ENCODE data around the gene EIF2AK2.
"Not testable (repeated sequence)": the region's sequence is repeated elsewhere in the genome, so short reads cannot be mapped to it uniquely, and the experiment has no call there.

EIF2AK2 gene

DNA sequence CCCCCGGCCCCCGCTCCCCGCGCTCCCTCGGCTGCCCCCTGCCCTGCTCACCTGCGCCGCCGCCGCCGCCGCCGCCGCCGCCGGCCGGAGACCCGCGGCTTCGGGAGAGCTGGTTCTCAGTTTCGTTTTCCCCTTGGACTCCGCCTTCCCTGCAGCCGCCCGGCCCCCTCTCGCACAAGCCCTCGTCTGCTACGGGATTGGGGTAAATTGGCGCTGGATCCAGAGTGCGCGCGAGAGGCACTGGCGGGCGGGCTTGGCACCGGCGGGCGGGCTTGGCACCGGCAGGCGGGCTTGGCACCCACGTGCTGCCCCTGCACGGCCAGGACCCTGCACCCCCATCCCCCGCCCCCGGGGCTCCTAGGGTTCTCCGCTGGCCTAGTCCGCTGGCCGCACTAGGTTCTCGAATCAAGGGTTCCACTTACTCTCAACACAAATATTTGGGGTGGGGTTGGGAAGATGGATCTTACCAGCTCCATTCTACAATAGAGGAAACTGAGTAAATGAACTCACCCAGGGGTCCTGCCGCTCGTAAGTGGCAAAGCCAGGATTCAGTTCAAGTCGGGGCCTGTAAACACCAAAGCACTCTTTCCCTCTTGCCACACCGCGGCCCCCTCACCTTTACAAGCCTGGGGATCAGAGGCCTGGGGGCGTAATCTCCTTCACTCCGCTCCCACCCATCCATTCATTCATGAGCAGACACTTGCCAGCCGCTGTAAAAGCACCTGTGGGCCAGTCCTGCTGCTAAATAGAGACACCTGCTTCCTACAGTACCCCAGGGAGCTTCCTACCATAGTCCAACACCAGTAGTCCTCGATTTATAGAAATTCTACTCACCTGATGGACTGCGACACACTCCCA is at the start of gene EIF2AK2:
Gene EIF2AK2, minus strand, starts transcription at position 124 of the 858 bp plus-strand sequence. CDS start 9,174 bp downstream, outside the sequence.
- H4K20me1 ChIP-seq (ENCODE audit: insufficient read depth, low read length): peaks cover 19% of the 10 kb centered on the region; the same call in 1 of the 2 replicates
- no peaks in the 10 kb centered on the region for H3K27me3 ChIP-seq (ENCODE audit: insufficient read depth, low read length, poor library complexity)
- ATAC-seq (ENCODE audit: insufficient read depth, low read depth): peak; percentile 97
- H3K79me2 ChIP-seq (ENCODE audit: insufficient read depth, low read length): peaks cover 52% of the 10 kb centered on the region
- H3K4me1 ChIP-seq (ENCODE audit: insufficient read depth, low read length): peaks cover 48% of the 10 kb centered on the region
- TF ChIP-seq, protein P1, sequence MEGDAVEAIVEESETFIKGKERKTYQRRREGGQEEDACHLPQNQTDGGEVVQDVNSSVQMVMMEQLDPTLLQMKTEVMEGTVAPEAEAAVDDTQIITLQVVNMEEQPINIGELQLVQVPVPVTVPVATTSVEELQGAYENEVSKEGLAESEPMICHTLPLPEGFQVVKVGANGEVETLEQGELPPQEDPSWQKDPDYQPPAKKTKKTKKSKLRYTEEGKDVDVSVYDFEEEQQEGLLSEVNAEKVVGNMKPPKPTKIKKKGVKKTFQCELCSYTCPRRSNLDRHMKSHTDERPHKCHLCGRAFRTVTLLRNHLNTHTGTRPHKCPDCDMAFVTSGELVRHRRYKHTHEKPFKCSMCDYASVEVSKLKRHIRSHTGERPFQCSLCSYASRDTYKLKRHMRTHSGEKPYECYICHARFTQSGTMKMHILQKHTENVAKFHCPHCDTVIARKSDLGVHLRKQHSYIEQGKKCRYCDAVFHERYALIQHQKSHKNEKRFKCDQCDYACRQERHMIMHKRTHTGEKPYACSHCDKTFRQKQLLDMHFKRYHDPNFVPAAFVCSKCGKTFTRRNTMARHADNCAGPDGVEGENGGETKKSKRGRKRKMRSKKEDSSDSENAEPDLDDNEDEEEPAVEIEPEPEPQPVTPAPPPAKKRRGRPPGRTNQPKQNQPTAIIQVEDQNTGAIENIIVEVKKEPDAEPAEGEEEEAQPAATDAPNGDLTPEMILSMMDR (IDR thresholded peaks at IDR 0.05; ENCODE audit: borderline replicate concordance, extremely low read depth, low read length, poor library complexity, severe bottlenecking): no peak
- TF ChIP-seq EZH2 (IDR thresholded peaks at IDR 0.05; ENCODE audit: borderline replicate concordance, low read depth, low read length, severe bottlenecking): no peak
- peak within 1 kb of the TSS; percentile 86 for H3K27ac ChIP-seq (ENCODE audit: low read length)
- peak within 1 kb of the TSS; percentile 98 for H2AFZ ChIP-seq (ENCODE audit: low read depth, low read length)
- peak; percentile 94 for DNase-seq
- no peaks in the 10 kb centered on the region for H3K9me3 ChIP-seq (ENCODE audit: insufficient read depth, low read length, severe bottlenecking)
- peak within 1 kb of the TSS; percentile 91 for H3K9ac ChIP-seq (ENCODE audit: low read depth, low read length)
- peak within 1 kb of the TSS; percentile 94 for H3K4me2 ChIP-seq (ENCODE audit: insufficient read depth, low read length)
- H3K4me3 ChIP-seq (ENCODE audit: low read depth in 1 of 2, low read length in 2 of 2): peak within 1 kb of the TSS; percentile 74 to 82
- H3K36me3 ChIP-seq (ENCODE audit: insufficient read depth, low read length): peaks cover 15% of the 10 kb centered on the region

DNA sequence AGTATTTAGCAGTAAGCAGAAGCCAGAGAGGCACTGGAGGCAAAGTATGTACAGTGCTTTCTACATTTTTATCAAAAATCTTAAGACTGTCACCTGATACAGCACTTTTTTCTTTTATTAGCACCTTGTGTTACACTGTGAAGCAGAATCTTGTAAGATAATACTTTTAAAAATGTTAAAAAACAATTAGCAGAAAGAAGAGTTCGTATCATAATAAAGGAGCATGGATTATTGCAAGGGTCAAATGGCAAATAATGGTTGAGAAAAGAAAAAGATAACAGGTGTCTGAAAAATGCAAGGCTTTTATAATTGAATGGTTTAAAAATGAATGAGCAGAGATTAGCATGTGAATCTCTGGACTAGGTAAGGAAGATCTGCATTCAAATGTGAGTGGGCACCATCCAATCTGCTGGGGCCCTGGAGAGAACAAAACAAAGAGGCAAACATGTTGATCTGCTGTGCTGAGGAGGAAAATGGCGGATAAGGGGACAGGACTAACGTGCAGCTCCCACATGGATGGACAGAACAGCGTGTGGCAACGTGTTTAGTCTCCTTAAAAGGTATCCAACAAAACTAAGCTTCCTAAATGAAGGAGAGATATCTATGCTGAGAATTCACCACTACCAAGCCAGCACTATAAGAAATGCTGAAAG is 49.0 kb upstream of the EIF2AK2 start:
- no peak overlapping the region for H3K9ac ChIP-seq (ENCODE audit: low read depth, low read length)
- H3K79me2 ChIP-seq (ENCODE audit: insufficient read depth, low read length): peaks cover 68% of the 10 kb centered on the region
- no peak overlapping the region for H3K4me3 ChIP-seq (ENCODE audit: low read depth in 1 of 2, low read length in 2 of 2)

DNA sequence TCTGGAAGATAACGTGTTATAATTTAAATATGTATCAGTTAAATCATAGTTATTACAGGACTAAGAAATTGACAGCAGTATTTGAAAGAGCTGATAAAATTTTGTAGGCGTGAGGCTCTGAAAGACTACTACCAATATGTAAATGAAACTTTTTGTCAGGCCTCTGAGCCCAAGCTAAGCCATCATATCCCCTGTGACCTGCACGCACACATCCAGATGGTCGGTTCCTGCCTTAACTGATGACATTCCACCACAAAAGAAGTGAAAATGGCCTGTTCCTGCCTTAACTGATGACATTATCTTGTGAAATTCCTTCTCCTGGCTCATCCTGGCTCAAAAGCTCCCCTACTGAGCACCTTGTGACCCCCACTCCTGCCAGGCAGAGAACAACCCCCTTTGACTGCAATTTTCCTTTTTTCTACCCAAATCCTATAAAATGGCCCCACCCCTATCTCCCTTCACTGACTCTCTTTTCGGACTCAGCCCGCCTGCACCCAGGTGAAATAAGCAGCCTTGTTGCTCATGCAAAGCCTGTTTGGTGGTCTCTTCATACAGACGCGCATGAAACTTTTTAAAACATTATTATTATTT is 48.4 kb upstream of the EIF2AK2 start:
- H3K9me3 ChIP-seq (ENCODE audit: insufficient read depth, low read length, severe bottlenecking); DNase-seq; ATAC-seq (ENCODE audit: insufficient read depth, low read depth); H4K20me1 ChIP-seq (ENCODE audit: insufficient read depth, low read length); H3K27ac ChIP-seq (ENCODE audit: low read length); H3K4me3 ChIP-seq (ENCODE audit: low read depth in 1 of 2, low read length in 2 of 2); H2AFZ ChIP-seq (ENCODE audit: low read depth, low read length); H3K27me3 ChIP-seq (ENCODE audit: insufficient read depth, low read length, poor library complexity); H3K9ac ChIP-seq (ENCODE audit: low read depth, low read length); H3K4me2 ChIP-seq (ENCODE audit: insufficient read depth, low read length); H3K4me1 ChIP-seq (ENCODE audit: insufficient read depth, low read length): not testable (repeated sequence)
- Histone ChIP-seq H3K79me2 (ENCODE audit: insufficient read depth, low read length) (peaks cover 75% of the 10 kb centered on the region), H3K36me3 (ENCODE audit: insufficient read depth, low read length) (peaks cover 98% of the 10 kb centered on the region)

More for the DNA sequence above, 49.0 kb upstream of the EIF2AK2 start:
- ATAC-seq (ENCODE audit: insufficient read depth, low read depth) (no peak), DNase-seq (no peak)
- peaks cover 98% of the 10 kb centered on the region for H3K36me3 ChIP-seq (ENCODE audit: insufficient read depth, low read length)
- TF ChIP-seq, protein P1 (IDR thresholded peaks at IDR 0.05; ENCODE audit: borderline replicate concordance, extremely low read depth, low read length, poor library complexity, severe bottlenecking): no peak
- no peak for TF ChIP-seq EZH2 (IDR thresholded peaks at IDR 0.05; ENCODE audit: borderline replicate concordance, low read depth, low read length, severe bottlenecking)
- H3K9me3 ChIP-seq (ENCODE audit: insufficient read depth, low read length, severe bottlenecking): peaks cover 6% of the 10 kb centered on the region
- no peak overlapping the region for H2AFZ ChIP-seq (ENCODE audit: low read depth, low read length)
- H3K4me1 ChIP-seq (ENCODE audit: insufficient read depth, low read length): peaks cover 5% of the 10 kb centered on the region; the same call in 1 of the 2 replicates
- H4K20me1 ChIP-seq (ENCODE audit: insufficient read depth, low read length): 0 out of 2 replicates have a peak, but pooled peaks cover 4% of the 10 kb centered on the region
- no peak overlapping the region for H3K27ac ChIP-seq (ENCODE audit: low read length)
- H3K27me3 ChIP-seq (ENCODE audit: insufficient read depth, low read length, poor library complexity): no peaks in the 10 kb centered on the region
- H3K4me2 ChIP-seq (ENCODE audit: insufficient read depth, low read length): no peak overlapping the region

Data from DND-41 (cell line).